HEK293T (cell line): ENCODE results near the gene PTTG1.

Experiments used
- BHLHE40 ChIP-seq: fragments of 450-650 bp; IDR thresholded peaks from 2 replicates; pipeline ENCODE4 v1.6.1; 2016; ENCODE audit warnings: mild to moderate bottlenecking, moderate library complexity, borderline replicate concordance
- FOXA1 ChIP-seq: fragments of 450-650 bp; IDR thresholded peaks from 2 replicates; pipeline ENCODE4 v1.6.1; 2016; ENCODE audit warnings: mild to moderate bottlenecking
- FOXM1 ChIP-seq: fragments of 450-650 bp; IDR thresholded peaks from 2 replicates; pipeline ENCODE4 v1.6.1; 2017; ENCODE audit warnings: mild to moderate bottlenecking, borderline replicate concordance
- HDGF ChIP-seq: fragments of 450-650 bp; IDR thresholded peaks from 2 replicates; pipeline ENCODE4 v1.6.1; 2017; ENCODE audit warnings: antibody characterized with exemption, borderline replicate concordance
- SP1 ChIP-seq: fragments of 450-650 bp; IDR thresholded peaks from 2 replicates; pipeline ENCODE4 v1.6.1; 2017
- TF ChIP-seq, protein P1 (sequence below): fragments of 450-650 bp; IDR thresholded peaks from 2 replicates; pipeline ENCODE4 v1.6.1; 2016

- no peak for TF ChIP-seq FOXM1
- TF ChIP-seq SP1 = no peak
- TF ChIP-seq BHLHE40 = no peak
- TF ChIP-seq HDGF = no peak
- no peak for TF ChIP-seq FOXA1
- TF ChIP-seq, protein P1, sequence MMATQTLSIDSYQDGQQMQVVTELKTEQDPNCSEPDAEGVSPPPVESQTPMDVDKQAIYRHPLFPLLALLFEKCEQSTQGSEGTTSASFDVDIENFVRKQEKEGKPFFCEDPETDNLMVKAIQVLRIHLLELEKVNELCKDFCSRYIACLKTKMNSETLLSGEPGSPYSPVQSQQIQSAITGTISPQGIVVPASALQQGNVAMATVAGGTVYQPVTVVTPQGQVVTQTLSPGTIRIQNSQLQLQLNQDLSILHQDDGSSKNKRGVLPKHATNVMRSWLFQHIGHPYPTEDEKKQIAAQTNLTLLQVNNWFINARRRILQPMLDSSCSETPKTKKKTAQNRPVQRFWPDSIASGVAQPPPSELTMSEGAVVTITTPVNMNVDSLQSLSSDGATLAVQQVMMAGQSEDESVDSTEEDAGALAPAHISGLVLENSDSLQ = no peak
Measured at GRCh38 chr5:160475864-160476438, 54.3 kb downstream of the PTTG1 start.
